ENCODE results near the gene KCNF1. TPM values are rescaled to one million over a fixed set of nuclear protein-coding genes. Genes with fewer than 3 reads are reported as not detected.

KCNF1 gene
- total RNA-seq, 1 experiment from 2014 or later: 3.2 TPM

DNA sequence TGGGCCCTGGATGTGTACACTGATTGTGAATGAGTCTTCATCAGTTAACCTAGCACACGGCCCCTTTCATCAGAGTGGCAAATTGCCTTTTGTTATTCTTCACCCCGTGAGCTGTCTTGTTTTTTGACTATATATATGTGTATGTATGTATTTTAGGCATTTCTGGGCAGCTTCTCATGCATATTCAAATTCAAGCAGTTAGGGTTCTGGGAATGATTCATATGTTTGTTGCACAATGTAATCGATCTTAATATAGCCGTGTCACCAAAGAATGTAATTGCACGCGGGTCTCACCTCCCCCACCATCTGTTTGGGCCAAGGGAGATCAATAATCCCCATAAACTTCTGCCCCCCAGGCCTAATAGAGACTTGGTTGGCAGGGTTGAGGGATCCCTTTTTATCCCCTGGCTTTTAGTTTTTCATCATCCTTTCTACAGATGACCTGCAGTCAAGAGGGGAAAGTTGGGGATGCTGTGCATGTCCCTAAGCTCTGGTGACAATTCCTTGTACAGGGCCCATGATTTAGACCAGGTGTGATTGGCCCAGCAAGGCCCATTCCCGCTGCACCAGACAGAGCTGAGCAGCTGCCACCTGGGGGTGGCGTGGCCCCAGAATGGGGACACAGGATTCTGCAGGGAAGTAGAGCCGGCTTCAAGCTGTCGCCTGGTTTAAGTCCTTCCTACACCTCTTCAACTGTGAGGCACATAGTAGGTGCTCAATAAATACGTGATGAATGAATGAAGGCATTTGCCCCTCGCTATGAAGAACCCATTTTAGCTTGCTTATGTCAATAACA, 19.2 kb downstream of the KCNF1 start:
- H3K23ac ChIP-seq (ENCODE audit: insufficient read length, low read depth, low read length): no peak overlapping the region
- no peak overlapping the region for H3K4ac ChIP-seq (ENCODE audit: low read depth, low read length)
- H3K27me3 Mint-ChIP-seq (ENCODE audit: low read depth): peaks cover 3% of the 10 kb centered on the region; the same call in 1 of the 2 replicates
- no peak overlapping the region for H3K18ac ChIP-seq (ENCODE audit: insufficient read length, low read depth, low read length)
- DNase-seq: no peak
- H4K91ac ChIP-seq (ENCODE audit: insufficient read length, low read depth, low read length): no peak overlapping the region
- H3K56ac ChIP-seq (ENCODE audit: insufficient read length, low read depth, low read length): no peak overlapping the region
- TF ChIP-seq, protein P1, sequence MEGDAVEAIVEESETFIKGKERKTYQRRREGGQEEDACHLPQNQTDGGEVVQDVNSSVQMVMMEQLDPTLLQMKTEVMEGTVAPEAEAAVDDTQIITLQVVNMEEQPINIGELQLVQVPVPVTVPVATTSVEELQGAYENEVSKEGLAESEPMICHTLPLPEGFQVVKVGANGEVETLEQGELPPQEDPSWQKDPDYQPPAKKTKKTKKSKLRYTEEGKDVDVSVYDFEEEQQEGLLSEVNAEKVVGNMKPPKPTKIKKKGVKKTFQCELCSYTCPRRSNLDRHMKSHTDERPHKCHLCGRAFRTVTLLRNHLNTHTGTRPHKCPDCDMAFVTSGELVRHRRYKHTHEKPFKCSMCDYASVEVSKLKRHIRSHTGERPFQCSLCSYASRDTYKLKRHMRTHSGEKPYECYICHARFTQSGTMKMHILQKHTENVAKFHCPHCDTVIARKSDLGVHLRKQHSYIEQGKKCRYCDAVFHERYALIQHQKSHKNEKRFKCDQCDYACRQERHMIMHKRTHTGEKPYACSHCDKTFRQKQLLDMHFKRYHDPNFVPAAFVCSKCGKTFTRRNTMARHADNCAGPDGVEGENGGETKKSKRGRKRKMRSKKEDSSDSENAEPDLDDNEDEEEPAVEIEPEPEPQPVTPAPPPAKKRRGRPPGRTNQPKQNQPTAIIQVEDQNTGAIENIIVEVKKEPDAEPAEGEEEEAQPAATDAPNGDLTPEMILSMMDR (conservative IDR thresholded peaks at IDR 0.05): no peak
- H4K20me1 ChIP-seq (ENCODE audit: control insufficient read depth, insufficient read depth, insufficient read length): no peaks in the 10 kb centered on the region
- peaks cover 29 to 30% of the 10 kb centered on the region in 2 experiments for H3K4me1 Mint-ChIP-seq
- no peak overlapping the region for H3K4me3 Mint-ChIP-seq
- H3K36me3 Mint-ChIP-seq (ENCODE audit: insufficient read depth in 1 of 3, low read depth in 3 of 3): no peaks in the 10 kb centered on the region; a peak in 1 of 7 replicates
- no peak overlapping the region for H3T11ph ChIP-seq (ENCODE audit: low read length)
- H3K4me2 ChIP-seq (ENCODE audit: insufficient read depth, insufficient read length, low read length): no peak overlapping the region
- no peaks in the 10 kb centered on the region for H3K9me3 ChIP-seq (ENCODE audit: control insufficient read depth, low read depth, low read length)
- H3K4me1 ChIP-seq (ENCODE audit: insufficient read depth, low read length): peaks cover 4% of the 10 kb centered on the region; the same call in 1 of the 2 replicates
- no peaks in the 10 kb centered on the region for H3K79me1 ChIP-seq (ENCODE audit: insufficient read depth, low read depth, low read length, poor library complexity, severe bottlenecking)
- no peaks in the 10 kb centered on the region for H3K27me3 ChIP-seq (ENCODE audit: insufficient read depth, low read length)
- no peaks in the 10 kb centered on the region; a peak in 1 of 5 replicates for H3K9me3 Mint-ChIP-seq
- H2BK120ac ChIP-seq (ENCODE audit: low read depth, low read length, poor library complexity, severe bottlenecking): no peak overlapping the region
- no peak overlapping the region for H3K9ac ChIP-seq (ENCODE audit: extremely low read depth, insufficient read length, low read length)
- no peak overlapping the region for H2BK15ac ChIP-seq (ENCODE audit: low read depth, low read length)
- H2AFZ ChIP-seq (ENCODE audit: low read length): no peak overlapping the region
- no peak overlapping the region for H4K5ac ChIP-seq (ENCODE audit: insufficient read length, low read depth, low read length)
- H2AK5ac ChIP-seq (ENCODE audit: insufficient read length, low read length): no peak overlapping the region
- H2BK12ac ChIP-seq (ENCODE audit: insufficient read length, low read depth, low read length): no peak overlapping the region
- no peak overlapping the region for H4K8ac ChIP-seq (replicated peaks; ENCODE audit: insufficient read length, low read depth, low read length)
- no peak overlapping the region for H3K14ac ChIP-seq (ENCODE audit: insufficient read depth, low read length)
- no peak overlapping the region for H2BK5ac ChIP-seq (ENCODE audit: insufficient read length, low read length)
- no peaks in the 10 kb centered on the region for H3K23me2 ChIP-seq (ENCODE audit: insufficient read length, low read depth, low read length, poor library complexity, severe bottlenecking)
- H3K79me2 ChIP-seq (ENCODE audit: insufficient read depth, low read length): no peaks in the 10 kb centered on the region
- no CpG with 5 or more reads among the region's 12 CpGs for WGBS (ENCODE audit: extremely low coverage, insufficient read length, low lambda C conversion rate)
- H3K27ac ChIP-seq (ENCODE audit: insufficient read length, low read depth, low read length): no peak overlapping the region
- no peak overlapping the region for H3K27ac Mint-ChIP-seq
- H2BK20ac ChIP-seq (ENCODE audit: low read depth, low read length, poor library complexity, severe bottlenecking): no peak overlapping the region

Measured in H9 (cell line).